ENCODE data around the gene JAG2. TPM values are rescaled to one million over a fixed set of nuclear protein-coding genes. Genes with fewer than 3 reads are reported as not detected.

The JAG2 gene
- total RNA-seq, 4 donors from 2014 or later = 5.0 to 19.0 (median 13.9) TPM

GRCh38 chr14:105203057-105203531 lies 34.5 kb upstream of the JAG2 start:
- Histone ChIP-seq H3K4me1 (peaks cover 65 to 83% (median 69%) of the 10 kb centered on the region in 4 donors), H3K27me3 (peaks cover 0 to 46% (median 18%) of the 10 kb centered on the region in 4 donors), H3K4me3 (no peak overlapping the region), H3K9me3 (no peaks in the 10 kb centered on the region), H3K27ac (replicated peaks in 1 of 4) (no peak overlapping the region), H3K36me3 (no peaks in the 10 kb centered on the region)
- DNase-seq (ENCODE audit: extremely low spot score) = no peak
- intact Hi-C loops (cut with DNase I) = loop anchor here (2.0 to 5.0 kb wide), 2 partner anchors 79 to 148 kb away; no protein-coding TSS in a partner anchor
- no CpG with 5 or more reads among the region's 18 CpGs for WGBS
- TF ChIP-seq CTCF (IDR thresholded peaks at IDR 0.05) (peak; percentile 84 to 94 (median 90)), POLR2AphosphoS5 (IDR thresholded peaks at IDR 0.05) (no peak)

- Histone ChIP-seq H3K27me3 (peaks cover 0 to 57% (median 23%) of the 10 kb centered on the region in 4 donors), H3K27ac (replicated peaks in 1 of 4) (peak overlapping the region in 3 of 4 donors; percentile 3 to 45 (median 29))
These were observed 33.4 kb upstream of the JAG2 start for GRCh38 chr14:105201925-105202513.

GRCh38 chr14:105201156-105201924 lies 32.8 kb upstream of the JAG2 start:
- peaks cover 69 to 96% (median 75%) of the 10 kb centered on the region in 4 donors for H3K4me1 ChIP-seq
- TF ChIP-seq CTCF (IDR thresholded peaks at IDR 0.05) (no peak), POLR2A (IDR thresholded peaks at IDR 0.05; ENCODE audit: low read depth) (no peak), POLR2AphosphoS5 (IDR thresholded peaks at IDR 0.05) (no peak), EP300 (IDR thresholded peaks at IDR 0.05) (no peak)
- H3K27me3 ChIP-seq = peaks cover 0 to 64% (median 28%) of the 10 kb centered on the region in 4 donors
- H3K27ac ChIP-seq (replicated peaks in 1 of 4) = peak overlapping the region in 3 of 4 donors; percentile 3 to 45 (median 29)
- no peak for DNase-seq (ENCODE audit: extremely low spot score)
- H3K36me3 ChIP-seq = no peaks in the 10 kb centered on the region
- 50% methylated on average over 19 of the region's 28 CpGs for WGBS
- intact Hi-C loops (cut with DNase I) = loop anchor here (5.0 kb wide), 1 partner anchor 81 kb away; no protein-coding TSS in a partner anchor
- H3K9me3 ChIP-seq = no peaks in the 10 kb centered on the region
- no peak overlapping the region for H3K4me3 ChIP-seq

More at GRCh38 chr14:105201925-105202513, 33.4 kb upstream of the JAG2 start:
- H3K4me3 ChIP-seq = no peak overlapping the region
- 62% methylated on average over 7 of the region's 20 CpGs for WGBS
- intact Hi-C loops (cut with DNase I) = loop anchor here (2.0 to 5.0 kb wide), 2 partner anchors 80 to 149 kb away; no protein-coding TSS in a partner anchor
- H3K36me3 ChIP-seq = no peaks in the 10 kb centered on the region
- TF ChIP-seq EP300 (IDR thresholded peaks at IDR 0.05) (no peak), POLR2A (IDR thresholded peaks at IDR 0.05; ENCODE audit: low read depth) (no peak), CTCF (IDR thresholded peaks at IDR 0.05) (no peak), POLR2AphosphoS5 (IDR thresholded peaks at IDR 0.05) (no peak)
- H3K9me3 ChIP-seq = no peaks in the 10 kb centered on the region
- peaks cover 68 to 89% (median 72%) of the 10 kb centered on the region in 4 donors for H3K4me1 ChIP-seq
- no peak for DNase-seq (ENCODE audit: extremely low spot score)

DNA sequence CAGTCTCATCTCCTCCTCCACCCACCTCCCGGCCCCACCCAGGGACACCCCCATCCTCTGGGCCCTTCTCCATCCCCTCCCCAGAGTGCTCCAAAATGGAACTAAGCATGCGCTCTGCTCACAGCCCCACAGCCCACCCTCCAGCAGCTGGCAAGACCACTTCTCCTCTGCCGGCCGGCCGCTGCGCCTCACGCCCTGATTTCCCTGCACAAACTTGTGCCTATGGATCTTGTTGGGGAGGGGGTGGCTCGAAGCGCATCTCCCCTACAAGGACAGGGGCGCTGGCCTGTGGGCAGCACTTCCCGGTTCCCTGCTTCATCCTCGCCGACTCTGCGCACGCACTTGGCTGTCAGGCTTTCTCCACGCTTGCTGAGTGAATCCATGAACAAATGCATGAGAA lies 32.1 kb upstream of the JAG2 start:
- intact Hi-C loops (cut with DNase I) = loop anchor here (5.0 kb wide), 1 partner anchor 82 kb away; no protein-coding TSS in a partner anchor
- Histone ChIP-seq H3K27ac (replicated peaks in 1 of 4) (no peak overlapping the region), H3K36me3 (no peaks in the 10 kb centered on the region), H3K4me1 (peaks cover 70 to 97% (median 79%) of the 10 kb centered on the region in 4 donors), H3K27me3 (peaks cover 0 to 71% (median 35%) of the 10 kb centered on the region in 4 donors), H3K4me3 (no peak overlapping the region), H3K9me3 (no peaks in the 10 kb centered on the region)
- no peak for DNase-seq (ENCODE audit: extremely low spot score)
- 82% methylated on average over 16 of the region's 16 CpGs for WGBS
- TF ChIP-seq CTCF (IDR thresholded peaks at IDR 0.05) (no peak), POLR2A (IDR thresholded peaks at IDR 0.05; ENCODE audit: low read depth) (no peak), EP300 (IDR thresholded peaks at IDR 0.05) (no peak), POLR2AphosphoS5 (IDR thresholded peaks at IDR 0.05) (no peak)
